H1 (cell line): ENCODE results near the gene SECISBP2. TPM values are rescaled to one million over a fixed set of nuclear protein-coding genes. Genes with fewer than 3 reads are reported as not detected.

Source experiments
- CTCF ChIA-PET: fragments of 300-600 bp; sonication (Branson Sonifier 250); formaldehyde crosslinking; loops from one replicate; lab custom pipeline; 2021; ENCODE audit not compliant: partially characterized antibody; lab: Charles Lee
- POLR2A ChIA-PET: fragments of 300-600 bp; sonication (Branson Sonifier 250); formaldehyde crosslinking; loops from one replicate; lab custom pipeline; 2021; ENCODE audit warnings: inconsistent platforms; ENCODE audit not compliant: partially characterized antibody; lab: Charles Lee
- DNase-seq, 2 experiments: peaks; one replicate each; pipeline versions ENCODE4 v3.0.0 to v3.0.0-alpha.2; 2010 to 2022; ENCODE audit warnings: low spot score in 2 of 2, low read depth in 1 of 2, mixed read lengths in 1 of 2
- FAIRE-seq: peaks from 2 replicates; lab custom pipeline; 2011; peaks lifted over from hg19 to GRCh38; lab: Jason Lieb, UNC
- H2AFZ ChIP-seq: 2 replicates; pipeline ENCODE4 v1.8.1; 2012; ENCODE audit warnings: low read length, inconsistent platforms
- H2AK5ac ChIP-seq: 2 replicates; pipeline ENCODE4 v1.6.1; 2013; ENCODE audit warnings: low read depth, low read length
- H2BK120ac ChIP-seq: replicated peaks from 2 replicates; pipeline ENCODE3; 2013; ENCODE audit warnings: low read depth, low read length, inconsistent platforms
- H2BK12ac ChIP-seq: 2 replicates; pipeline ENCODE4 v1.6.1; 2013; ENCODE audit warnings: low read depth, low read length
- H2BK15ac ChIP-seq: 2 replicates; pipeline ENCODE4 v1.6.1; 2013; ENCODE audit warnings: low read length
- H2BK20ac ChIP-seq: 2 replicates; pipeline ENCODE4 v1.6.1; 2013; ENCODE audit warnings: low read length
- H2BK5ac ChIP-seq: 2 replicates; pipeline ENCODE4 v1.6.1; 2013; ENCODE audit warnings: low read depth, low read length
- H3K14ac ChIP-seq: 2 replicates; pipeline ENCODE4 v1.6.1; 2013; ENCODE audit warnings: inconsistent platforms; ENCODE audit not compliant: insufficient read length
- H3K18ac ChIP-seq: 2 replicates; pipeline ENCODE4 v1.6.1; 2013; ENCODE audit warnings: low read length; ENCODE audit errors: extremely low read depth
- H3K23ac ChIP-seq: 2 replicates; pipeline ENCODE4 v1.6.1; 2013; ENCODE audit warnings: inconsistent platforms; ENCODE audit not compliant: insufficient read length
- H3K23me2 ChIP-seq: 2 replicates; pipeline ENCODE4 v1.6.1; 2013; ENCODE audit warnings: low read depth, low read length
- H3K27ac ChIP-seq: 2 replicates; pipeline ENCODE4 v1.6.1; 2011; ENCODE audit warnings: low read depth, low read length, inconsistent platforms
- H3K27me3 ChIP-seq, 4 experiments: replicated peaks in 1 of 4; 1 replicate in 1 of 4; 2 replicates in 3 of 4; pipeline versions ENCODE4 v1.6.1 to v1.8.1; 2011 to 2013; ENCODE audit warnings: low read length in 3 of 4, mild to moderate bottlenecking in 3 of 4, inconsistent platforms in 2 of 4, mixed read lengths in 2 of 4, moderate library complexity in 1 of 4; ENCODE audit not compliant: control insufficient read depth in 3 of 4, insufficient read depth in 3 of 4; ENCODE audit errors: extremely low read depth in 1 of 4
- H3K36me3 ChIP-seq, 4 experiments: 2 replicates each; pipeline versions ENCODE4 v1.6.1 to v1.8.1; 2011 to 2013; ENCODE audit warnings: mild to moderate bottlenecking in 4 of 4, low read length in 3 of 4, moderate library complexity in 2 of 4, control low read depth in 1 of 4, inconsistent platforms in 1 of 4; ENCODE audit not compliant: insufficient read depth in 4 of 4, control insufficient read depth in 2 of 4
- H3K4ac ChIP-seq: replicated peaks from 2 replicates; pipeline ENCODE3; 2013; ENCODE audit warnings: low read length, low read depth, mixed read lengths, inconsistent platforms; ENCODE audit not compliant: insufficient read length
- H3K4me1 ChIP-seq, 4 experiments: replicated peaks in 1 of 4; 1 replicate in 1 of 4; 2 replicates in 3 of 4; pipeline versions ENCODE4 v1.6.1 to v1.8.1; 2011 to 2013; ENCODE audit warnings: low read length in 3 of 4, inconsistent platforms in 2 of 4, mixed read lengths in 1 of 4; ENCODE audit not compliant: insufficient read depth in 4 of 4, control insufficient read depth in 3 of 4
- H3K4me2 ChIP-seq, 2 experiments: 2 replicates each; pipeline versions ENCODE4 v1.6.1 to v1.8.1; 2011 to 2013; ENCODE audit warnings: low read depth in 2 of 2, low read length in 2 of 2, control low read depth in 1 of 2, inconsistent platforms in 1 of 2, mild to moderate bottlenecking in 1 of 2; ENCODE audit not compliant: insufficient read depth in 1 of 2
- H3K4me3 ChIP-seq, 4 experiments: fragments of 200-600, 300-600 bp in 1 of 4; sonication (generic), shearing (Covaris generic), sonication (Bioruptor Twin) in 1 of 4; 2 replicates each; pipeline versions ENCODE4 v1.5.1 to v1.8.1; 2011 to 2016; ENCODE audit warnings: low read length in 4 of 4, low read depth in 3 of 4, control low read depth in 2 of 4, inconsistent platforms in 2 of 4, mild to moderate bottlenecking in 2 of 4, mixed read lengths in 1 of 4, moderate library complexity in 1 of 4; ENCODE audit not compliant: insufficient read depth in 2 of 4; ENCODE audit errors: extremely low read depth in 1 of 4
- H3K56ac ChIP-seq: replicated peaks from 2 replicates; pipeline ENCODE3; 2013; ENCODE audit warnings: low read depth, mild to moderate bottlenecking, mixed read lengths, low read length, inconsistent platforms; ENCODE audit not compliant: insufficient read length
- H3K79me1 ChIP-seq: 2 replicates; pipeline ENCODE4 v1.6.1; 2013; ENCODE audit warnings: low read depth, low read length, control low read depth
- H3K79me2 ChIP-seq, 2 experiments: 2 replicates each; pipeline versions ENCODE4 v1.6.1 to v1.8.1; 2012 to 2013; ENCODE audit warnings: low read length in 2 of 2, mild to moderate bottlenecking in 2 of 2, inconsistent platforms in 1 of 2; ENCODE audit not compliant: insufficient read depth in 2 of 2, control insufficient read depth in 1 of 2
- H3K9ac ChIP-seq, 4 experiments: replicated peaks in 1 of 4; 1 replicate in 1 of 4; 2 replicates in 3 of 4; pipeline versions ENCODE4 v1.6.1 to v1.8.1; 2011 to 2013; ENCODE audit warnings: low read depth in 3 of 4, low read length in 3 of 4, control low read depth in 2 of 4, mild to moderate bottlenecking in 2 of 4, moderate library complexity in 2 of 4, inconsistent platforms in 1 of 4; ENCODE audit errors: extremely low read depth in 1 of 4
- H3K9me3 ChIP-seq, 2 experiments: 2 replicates each; pipeline versions ENCODE4 v1.6.1 to v1.8.1; 2012 to 2013; ENCODE audit warnings: mild to moderate bottlenecking in 2 of 2, moderate library complexity in 2 of 2, control low read depth in 1 of 2, inconsistent platforms in 1 of 2, low read depth in 1 of 2, low read length in 1 of 2, mixed read lengths in 1 of 2; ENCODE audit not compliant: insufficient read depth in 2 of 2
- H4K20me1 ChIP-seq, 2 experiments: replicated peaks in 1 of 2; 2 replicates each; pipeline versions ENCODE3 to v1.8.1; 2011 to 2013; ENCODE audit warnings: inconsistent platforms in 2 of 2, low read length in 2 of 2, mild to moderate bottlenecking in 1 of 2; ENCODE audit not compliant: insufficient read depth in 2 of 2, control insufficient read depth in 1 of 2
- H4K5ac ChIP-seq: 2 replicates; pipeline ENCODE4 v1.6.1; 2013; ENCODE audit warnings: low read length, low read depth, mixed read lengths, inconsistent platforms; ENCODE audit not compliant: insufficient read length
- H4K8ac ChIP-seq: 2 replicates; pipeline ENCODE4 v1.8.0; 2013; ENCODE audit warnings: mild to moderate bottlenecking, moderate library complexity, low read length, inconsistent platforms; ENCODE audit not compliant: insufficient read depth; ENCODE audit errors: extremely low read depth
- H4K91ac ChIP-seq: replicated peaks from 2 replicates; pipeline ENCODE3; 2013; ENCODE audit warnings: low read length, mixed read lengths, inconsistent platforms; ENCODE audit not compliant: insufficient read length
- ASH2L ChIP-seq: fragments of 200-600, 300-600 bp; sonication (generic); IDR thresholded peaks from one replicate; pipeline ENCODE4 v1.7.1; 2017; ENCODE audit warnings: low read length
- ATF3 ChIP-seq: IDR thresholded peaks from 2 replicates; pipeline ENCODE4 v1.6.1; 2011; ENCODE audit warnings: low read depth, mild to moderate bottlenecking, low read length; ENCODE audit not compliant: insufficient read depth
- POLR2A ChIP-seq, 2 experiments: IDR thresholded peaks; 1 replicate in 1 of 2; 2 replicates in 1 of 2; pipeline ENCODE4 v1.6.1; 2011; ENCODE audit warnings: low read depth in 2 of 2, low read length in 2 of 2, mild to moderate bottlenecking in 2 of 2; ENCODE audit errors: control extremely low read depth in 1 of 2
- RBBP5 ChIP-seq: IDR thresholded peaks from 2 replicates; pipeline ENCODE4 v1.7.1; 2012; ENCODE audit warnings: low read depth, mild to moderate bottlenecking, inconsistent platforms, low read length, moderate library complexity, borderline replicate concordance
- WGBS, 2 experiments: shearing (Covaris generic) in 1 of 2; methylation state at CpG; one replicate each; pipeline versions ENCODE4 v1.1.6 to v1.1.7; 2013 to 2015; ENCODE audit warnings: low lambda C conversion rate in 2 of 2, mixed read lengths in 2 of 2, inconsistent platforms in 1 of 2, low coverage in 1 of 2, missing lambda C conversion rate in 1 of 2; ENCODE audit not compliant: insufficient replicate concordance in 2 of 2, insufficient coverage in 1 of 2, insufficient read length in 1 of 2; ENCODE audit errors: extremely low coverage in 1 of 2, missing lambda C conversion rate in 1 of 2; 5-methylcytosine and 5-hydroxymethylcytosine counted together
- polyA plus RNA-seq, 7 experiments: library from polyadenylated mRNA; depleted of rRNA in 3 of 7; stranded (reverse) in 5 of 7; unstranded in 2 of 7; fragments of >200 nt in 5 of 7; fragments of 200-250 nt in 2 of 7; gene quantifications; 1 replicate in 5 of 7; 2 replicates in 1 of 7; 4 replicates in 1 of 7; pipeline versions ENCODE4 v1.2.1 to v1.2.3, GENCODE V29; 2011 to 2013; ENCODE audit warnings: missing spikeins in 2 of 7, mixed read lengths in 2 of 7
- total RNA-seq: library from RNA; stranded (reverse); fragmentation: NEBNext Ultra II Directional; extraction: Animal tissue kit (Norgen Biotek cat#: 25700); gene quantifications from 2 replicates; pipeline ENCODE4 v1.2.1, GENCODE V29; 2021

SECISBP2 gene
- total and polyA plus RNA-seq, 2 of the 8 experiments (the other 6 are each of a cell fraction or from before 2014, with no cell fraction given): 39.0 to 61.7 TPM

GRCh38 chr9:89274838-89275237, 43.5 kb upstream of the SECISBP2 start:
- no peaks in the 10 kb centered on the region for H3K27me3 ChIP-seq
- H3K27ac ChIP-seq: no peak overlapping the region
- H3K4me3 ChIP-seq: no peak overlapping the region
- H2BK20ac ChIP-seq: no peak overlapping the region
- peaks cover 3 to 26% of the 10 kb centered on the region in 2 experiments; a peak in 3 of 4 replicates for H3K9me3 ChIP-seq
- no peaks in the 10 kb centered on the region for H3K79me2 ChIP-seq
- H2BK5ac ChIP-seq: no peak overlapping the region
- no peaks in the 10 kb centered on the region for H3K23me2 ChIP-seq
- no peak overlapping the region for H2AFZ ChIP-seq
- H2BK15ac ChIP-seq: no peak overlapping the region
- FAIRE-seq (no peak), DNase-seq (no peak)
- 97% methylated on average over 5 of the region's 5 CpGs; no CpG with 5 or more reads in 1 of the 2 experiments for WGBS, 2 experiments
- no peak overlapping the region for H3K56ac ChIP-seq
- no peak overlapping the region for H2BK120ac ChIP-seq
- no peaks in the 10 kb centered on the region; the same call in 1 of the 2 replicates for H3K79me1 ChIP-seq
- H3K36me3 ChIP-seq: no peaks in the 10 kb centered on the region
- no peak overlapping the region for H4K5ac ChIP-seq
- H2AK5ac ChIP-seq: no peak overlapping the region
- H3K14ac ChIP-seq: no peak overlapping the region
- no peak overlapping the region for H3K4ac ChIP-seq
- no peak overlapping the region for H3K23ac ChIP-seq
- no peak overlapping the region for H4K91ac ChIP-seq
- POLR2A ChIA-PET: no interaction called here
- no peaks in the 10 kb centered on the region for H3K4me1 ChIP-seq
- H4K8ac ChIP-seq: no peak overlapping the region
- H2BK12ac ChIP-seq: no peak overlapping the region
- H4K20me1 ChIP-seq: no peaks in the 10 kb centered on the region
- no peak overlapping the region for H3K18ac ChIP-seq
- no peak overlapping the region for H3K4me2 ChIP-seq
- CTCF ChIA-PET: no interaction called here
- no peak for TF ChIP-seq RBBP5
- no peak for TF ChIP-seq ATF3
- no peak for TF ChIP-seq ASH2L
- no peak for TF ChIP-seq POLR2A (IDR thresholded peaks at IDR 0.05; ENCODE audit: control extremely low read depth in 1 of 2, low read depth in 2 of 2, low read length in 2 of 2)
- TF ChIP-seq, all 59 proteins: peak for 0
- no peak overlapping the region for H3K9ac ChIP-seq
